Stimulated activated CD8-positive, alpha-beta memory T cell treated with anti-CD3 and anti-CD28 coated beads, Interleukin-4, amount 100 ng/mL, for 1 hour (primary cell): ENCODE results near the gene SRSF5.
"Not testable (repeated sequence)": the region's sequence is repeated elsewhere in the genome, so short reads cannot be mapped to it uniquely, and the experiment has no call there.

Experiments
- DNase-seq, 2 donors: peaks; one replicate each; pipeline ENCODE4 v3.0.0-alpha.2; 2020; ENCODE audit warnings: low read depth in 2 of 2, low spot score in 1 of 2

The SRSF5 gene

DNA sequence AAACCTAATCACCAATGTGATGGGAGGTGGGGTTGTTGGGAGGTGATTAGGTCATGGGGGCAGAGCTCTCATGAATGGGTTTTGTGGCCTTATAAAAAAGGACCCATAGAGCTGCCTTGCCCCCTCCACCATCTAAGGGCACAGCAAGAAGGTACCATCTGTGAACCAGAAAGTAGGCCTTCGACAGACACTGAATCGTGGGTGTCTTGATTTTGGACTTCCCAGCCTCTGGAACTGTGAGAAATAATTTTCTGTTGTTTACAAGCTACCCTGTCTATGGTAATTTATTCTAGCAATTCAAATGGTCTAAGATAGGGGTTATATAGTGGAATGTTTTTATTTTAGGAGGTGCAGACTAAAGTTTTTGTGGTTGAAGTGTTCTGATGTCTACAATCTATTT is 38.0 kb downstream of the SRSF5 start:
- no peak for DNase-seq

DNA sequence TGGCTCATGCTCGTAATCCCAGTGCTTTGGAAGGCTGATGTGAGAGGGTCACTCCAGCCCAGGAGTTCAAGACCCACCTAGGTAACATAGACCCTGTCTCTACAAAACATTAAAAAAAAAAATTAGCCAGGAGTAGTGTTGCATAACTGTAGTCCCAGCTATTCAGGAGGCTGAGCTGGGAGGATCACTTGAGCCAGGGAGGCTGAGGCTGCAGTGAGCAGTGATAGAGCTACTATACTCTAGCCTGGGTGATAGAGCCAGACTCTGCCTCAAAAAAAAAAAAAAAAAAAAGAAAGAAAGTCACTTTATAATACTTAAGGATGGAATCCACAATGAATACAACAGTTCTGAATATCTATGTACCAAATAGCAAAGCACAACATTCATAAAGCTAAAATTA is 40.2 kb downstream of the SRSF5 start:
- no peak for DNase-seq

DNA sequence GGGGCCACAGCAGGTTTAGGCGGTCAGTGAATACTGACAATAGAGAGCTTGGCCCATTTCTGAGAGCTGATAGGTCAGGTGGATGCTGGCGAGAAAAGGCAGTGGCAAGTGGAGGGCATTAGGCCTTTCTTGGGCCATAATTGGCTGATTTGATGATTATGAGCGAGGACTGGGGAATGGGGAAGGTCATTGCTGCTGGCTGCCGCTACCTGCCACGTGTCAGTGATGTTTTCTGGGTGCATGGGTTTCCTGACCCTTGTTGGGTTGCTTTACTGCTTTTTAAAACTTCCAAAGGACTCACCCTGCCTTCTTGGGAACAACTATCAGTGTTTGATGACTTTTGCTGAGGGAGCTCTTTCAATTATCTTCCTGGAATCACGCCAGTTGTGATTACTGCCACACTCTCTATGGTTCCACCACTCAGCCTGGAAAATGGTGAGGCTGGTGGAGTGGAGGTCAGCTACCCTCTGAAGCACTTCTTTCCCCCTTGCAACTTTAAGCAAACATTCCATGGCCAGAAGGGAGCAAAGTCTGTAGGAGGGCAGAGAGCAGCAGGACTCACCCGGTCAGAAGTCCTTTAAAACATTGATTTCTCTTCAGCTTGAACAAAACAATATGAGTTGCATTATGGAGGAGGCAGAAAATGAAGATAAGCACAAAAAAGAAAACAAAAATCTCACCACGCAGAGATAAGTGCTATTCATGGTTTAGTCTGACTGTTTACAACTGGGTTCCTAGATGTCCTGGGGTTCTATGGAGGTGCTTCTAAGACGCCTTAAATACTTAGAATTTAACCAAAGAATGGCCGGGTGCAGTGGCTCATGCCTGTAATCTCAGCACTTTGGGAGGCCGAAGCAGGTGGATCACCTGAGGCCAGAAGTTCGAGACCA is 42.2 kb downstream of the SRSF5 start:
- DNase-seq = no peak

DNA sequence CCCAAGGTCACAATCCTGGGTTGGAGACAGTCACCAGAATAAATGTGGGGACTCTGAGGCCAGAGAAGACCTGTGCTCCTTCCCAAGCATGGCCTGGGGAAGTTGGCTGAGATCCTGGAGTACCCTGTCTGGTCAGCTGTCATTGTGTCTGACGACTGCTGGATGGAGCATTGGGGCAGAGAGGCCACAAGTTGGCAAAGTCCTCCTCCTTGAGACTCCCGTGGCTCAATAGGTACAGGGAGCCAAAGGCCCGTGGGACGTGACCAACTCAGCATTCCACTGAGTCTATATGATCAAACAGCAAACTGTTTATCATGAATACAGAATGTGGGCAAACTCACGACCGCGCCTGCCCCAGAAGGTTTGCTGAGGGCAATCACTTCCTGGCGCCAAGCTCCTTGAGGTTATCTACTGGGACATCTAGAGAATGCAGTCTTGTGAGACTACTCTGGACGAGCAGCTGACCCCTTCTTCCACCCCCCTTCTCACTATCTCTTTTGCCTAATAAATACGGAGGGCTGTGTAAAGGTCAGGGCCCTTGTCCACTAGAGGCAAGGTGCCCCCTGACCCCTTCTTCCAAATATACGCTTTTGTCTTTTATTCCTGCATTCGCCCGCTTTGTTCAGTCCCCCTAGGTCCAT is 44.4 kb downstream of the SRSF5 start:
- DNase-seq = no peak

DNA sequence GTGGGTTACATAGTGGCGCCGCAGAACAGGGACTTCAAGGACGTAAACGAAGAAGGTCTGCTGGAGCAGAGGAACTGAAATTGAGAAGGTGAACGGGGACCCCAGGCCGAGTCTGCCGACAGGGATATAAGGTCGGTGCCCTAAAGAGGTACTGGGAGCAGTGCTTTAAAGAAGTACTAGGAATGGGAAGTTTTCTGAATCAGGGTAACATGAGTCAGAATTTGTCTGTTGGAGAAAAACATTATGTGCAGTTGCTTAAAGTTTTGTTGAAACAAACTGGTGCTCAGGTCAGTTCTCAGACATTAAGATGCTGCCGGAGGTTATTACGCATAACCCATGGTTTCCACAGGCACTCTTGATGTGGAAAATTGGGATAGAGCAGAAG is 44.9 kb downstream of the SRSF5 start:
- DNase-seq = no peak

DNA sequence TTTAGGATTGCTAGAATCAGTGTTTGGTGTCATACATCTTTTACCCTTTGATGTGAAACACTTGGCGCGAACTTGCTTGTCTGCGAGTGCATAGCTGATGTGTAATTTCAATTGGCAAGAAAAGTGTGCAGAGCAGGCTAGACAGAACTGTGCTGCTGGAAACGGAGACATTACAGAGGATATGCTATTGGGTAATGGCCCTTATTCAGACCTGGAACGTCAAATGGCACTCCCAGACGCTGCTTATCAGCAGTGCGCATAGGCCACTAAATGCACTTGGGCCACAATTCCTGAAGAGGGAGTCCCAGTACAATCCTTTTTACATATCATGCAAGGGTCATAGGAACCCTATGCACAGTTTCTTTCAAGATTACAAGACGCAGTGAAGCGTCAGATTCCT is 45.8 kb downstream of the SRSF5 start:
- DNase-seq = no peak

DNA sequence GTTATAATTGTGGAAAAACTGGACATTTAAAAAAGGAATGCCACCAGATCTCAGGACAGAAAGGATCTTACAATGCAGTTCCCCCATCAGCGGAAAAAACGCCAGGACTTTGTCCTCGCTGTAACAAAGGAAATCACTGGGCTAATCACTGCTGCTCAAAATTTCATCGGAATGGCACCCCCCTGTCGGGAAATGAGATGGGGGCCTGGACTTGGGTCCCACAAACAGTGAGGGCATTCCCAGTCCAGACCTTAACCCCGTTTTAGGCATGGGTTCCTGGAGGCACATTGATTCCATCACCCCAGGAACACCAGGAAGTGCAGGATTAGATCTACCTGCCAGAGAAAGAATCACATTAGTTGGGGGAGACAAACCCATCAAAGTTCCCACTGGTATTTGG is 46.4 kb downstream of the SRSF5 start:
- DNase-seq = not testable (repeated sequence)

DNA sequence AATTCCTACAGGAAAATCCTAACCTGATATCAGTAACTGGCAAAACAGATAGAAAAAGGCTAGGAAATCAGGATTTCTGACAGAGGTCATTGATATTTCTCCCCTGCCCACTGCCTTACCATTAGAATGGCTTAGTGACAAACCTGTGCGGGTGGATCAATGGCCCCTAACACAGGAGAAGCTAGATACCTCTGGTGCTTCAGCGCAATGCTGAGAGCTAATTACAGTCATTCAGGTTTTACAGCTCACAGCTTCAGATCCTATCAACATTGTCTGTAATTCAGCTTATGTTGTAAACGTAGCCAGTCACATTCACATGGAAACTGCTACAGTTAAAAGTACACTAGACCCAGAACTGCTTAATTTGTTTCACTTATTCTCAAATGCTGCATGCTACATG is 47.5 kb downstream of the SRSF5 start:
- no peak for DNase-seq

DNA sequence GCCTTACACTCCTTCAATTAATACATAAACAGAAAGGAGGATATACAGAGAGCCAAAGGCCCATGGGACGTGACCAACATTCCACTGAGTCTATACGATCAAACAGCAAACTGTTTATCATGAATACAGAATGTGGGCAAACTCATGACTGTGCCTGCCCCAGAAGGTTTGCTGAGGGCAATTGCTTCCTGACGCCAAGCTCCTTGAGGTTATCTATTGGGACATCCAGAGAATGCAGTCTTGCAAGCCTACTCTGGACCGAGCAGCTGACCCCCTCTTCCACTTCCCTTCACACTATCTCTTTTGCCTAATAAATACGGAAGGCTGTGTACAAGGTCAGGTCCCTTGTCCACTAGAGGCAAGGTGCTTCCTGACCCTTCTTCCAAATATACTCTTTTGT is 48.6 kb downstream of the SRSF5 start:
- no peak for DNase-seq

DNA sequence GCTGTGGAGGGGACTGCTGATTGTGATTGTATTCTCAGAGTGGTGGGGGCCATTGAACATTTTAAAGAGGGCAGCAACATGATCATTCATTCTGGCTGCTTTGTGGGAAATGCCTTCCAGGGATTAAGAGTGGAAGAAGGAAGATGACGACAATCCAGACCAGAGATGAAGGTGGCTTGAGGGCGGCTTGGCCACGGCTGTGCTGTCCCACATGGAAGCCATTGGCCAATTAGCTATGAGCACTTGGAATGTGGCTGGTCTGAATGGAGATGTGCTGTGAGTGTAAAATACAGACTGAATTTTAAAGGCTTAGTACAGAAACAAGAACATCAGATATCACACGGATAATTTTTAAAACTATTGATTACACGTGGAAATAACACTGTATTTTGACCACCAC is 49.3 kb downstream of the SRSF5 start:
- no peak for DNase-seq

DNA sequence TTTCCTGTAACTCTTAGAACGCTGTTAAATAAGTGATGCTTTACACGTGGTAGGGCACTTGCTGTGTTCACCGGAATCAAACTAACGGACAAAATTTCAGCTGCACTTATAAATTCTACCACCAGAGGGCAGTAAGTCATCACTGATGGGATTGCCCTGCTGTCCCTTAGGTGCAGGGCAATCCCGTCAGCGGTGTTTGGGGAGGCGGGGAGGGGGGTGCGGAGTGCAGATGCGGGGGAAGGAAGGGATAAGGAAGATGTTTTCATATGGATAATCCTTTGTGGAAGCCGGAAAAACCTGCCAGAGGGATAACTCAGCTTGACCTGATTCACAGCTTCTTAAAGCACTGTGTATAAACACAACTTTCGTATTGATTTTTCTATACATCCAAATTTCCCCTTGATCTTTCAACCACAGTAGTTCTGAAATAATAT is 51.8 kb downstream of the SRSF5 start:
- peak in 1 of 2 donors; percentile 5 for DNase-seq

DNA sequence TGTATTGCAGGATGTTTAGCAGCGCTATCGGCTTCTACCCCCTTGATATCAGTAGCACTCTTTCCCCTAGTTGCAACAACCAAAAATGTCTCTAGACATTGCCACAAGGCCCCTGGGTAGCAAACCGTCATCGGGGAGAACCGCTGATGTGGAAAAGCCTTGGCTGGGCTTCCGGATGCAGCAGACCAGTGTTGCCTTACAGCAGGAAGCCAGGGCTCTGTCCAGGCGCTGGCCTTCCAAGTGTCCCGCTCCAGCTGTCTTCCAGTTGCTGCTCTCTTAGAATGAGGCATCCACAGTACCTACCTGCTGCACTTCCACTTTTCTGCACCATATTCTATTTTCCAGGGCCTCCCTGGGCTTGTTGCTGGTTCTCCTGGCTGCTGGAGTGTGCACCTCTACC is 52.7 kb downstream of the SRSF5 start:
- DNase-seq = no peak

DNA sequence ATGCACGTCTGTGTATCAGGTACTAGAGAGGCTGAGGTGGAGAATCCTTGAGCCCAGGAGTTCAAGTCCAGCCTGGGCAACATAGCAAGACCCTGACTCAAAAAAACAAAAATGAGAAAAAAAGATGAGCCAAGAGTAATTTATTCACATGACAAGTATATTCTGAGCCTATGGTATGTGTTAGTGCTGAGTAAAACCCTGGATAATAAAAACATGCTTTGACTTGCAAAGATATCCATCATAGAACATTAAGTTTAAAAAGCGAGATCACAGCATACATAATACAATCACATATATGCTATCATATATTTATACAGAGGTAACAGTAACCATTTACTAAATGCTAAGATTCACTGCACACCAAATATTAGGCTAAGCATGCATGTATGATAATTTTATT is 54.0 kb downstream of the SRSF5 start:
- DNase-seq = no peak
